ENCODE measurements around the gene MNX1. TPM values are rescaled to one million over a fixed set of nuclear protein-coding genes. Genes with fewer than 3 reads are reported as not detected.
A peak's percentile ranks its signal among the peaks of the same experiment; 100 is the strongest.

MNX1 gene
- total and polyA plus RNA-seq, 2 donors (not counting 3 experiments of a cell fraction or from before 2014, with no cell fraction given) = not detected

DNA sequence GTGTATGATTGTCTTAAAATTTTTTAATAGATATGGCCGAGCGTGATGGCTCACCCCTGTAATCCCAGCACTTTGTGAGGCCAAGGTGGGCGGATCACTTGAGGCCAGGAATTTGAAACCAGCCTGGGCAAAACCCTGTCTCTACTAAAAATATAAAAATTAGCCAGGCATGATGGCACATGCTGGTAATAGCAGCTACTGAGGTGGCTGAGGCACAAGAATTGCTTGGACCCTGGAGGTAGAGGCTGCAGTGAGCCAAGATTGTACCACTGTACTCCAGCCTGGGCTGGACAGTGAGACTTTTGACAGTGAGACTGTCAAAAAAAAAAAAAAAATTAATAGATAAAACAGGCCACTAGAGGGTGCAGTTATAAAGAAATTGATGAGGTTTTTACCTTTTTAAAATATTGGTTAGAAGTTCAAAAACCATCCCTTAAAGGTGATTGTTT, 40.5 kb downstream of the MNX1 start:
- intact Hi-C loops (cut with micrococcal nuclease) = loop anchor here (1.0 to 2.0 kb wide), 4 partner anchors 166 to 417 kb away; no protein-coding TSS in a partner anchor
- ChIA-PET CTCF (interaction anchor here (1.0 to 2.8 kb wide), 4 partner anchors 19 to 369 kb away, joined by 3 to 12 read pairs (median 4); no protein-coding TSS in a partner anchor), POLR2A (no interaction called here)
- Histone ChIP-seq H3K4me2 (ENCODE audit: insufficient read depth, low read length) (no peak overlapping the region), H4K20me1 (replicated peaks; ENCODE audit: control insufficient read depth, extremely low read depth, insufficient read depth, low read length) (no peaks in the 10 kb centered on the region), H3K27me3 (ENCODE audit: control insufficient read depth in 2 of 2, insufficient read depth in 2 of 2, low read length in 2 of 2) (no peaks in the 10 kb centered on the region), H3K4me3 (replicated peaks in 1 of 3; ENCODE audit: insufficient read depth in 1 of 3, low read depth in 1 of 3, low read length in 3 of 3) (no peak overlapping the region), H2AFZ (ENCODE audit: low read depth, low read length) (no peak overlapping the region), H3K79me2 (ENCODE audit: control insufficient read depth, insufficient read depth, low read length) (no peaks in the 10 kb centered on the region), H3K9ac (replicated peaks; ENCODE audit: extremely low read depth, insufficient read depth, low read length) (no peak overlapping the region), H3K9me1 (replicated peaks; ENCODE audit: control insufficient read depth, extremely low read depth, insufficient read depth, low read length) (no peaks in the 10 kb centered on the region), H3K27ac (ENCODE audit: insufficient read depth, low read depth, low read length) (no peak overlapping the region), H3K4me1 (ENCODE audit: control insufficient read depth, extremely low read depth, insufficient read depth, low read length) (no peaks in the 10 kb centered on the region), H3K36me3 (ENCODE audit: control insufficient read depth in 2 of 2, extremely low read depth in 1 of 2, insufficient read depth in 2 of 2, low read length in 2 of 2) (peaks cover 12 to 26% of the 10 kb centered on the region in 2 experiments), H3K9me3 (replicated peaks; ENCODE audit: control insufficient read depth, insufficient read depth, low read length) (no peaks in the 10 kb centered on the region)
- no peak for FAIRE-seq
- peak; percentile 15 for DNase-seq (ENCODE audit: low read depth, low spot score)
- TF ChIP-seq, protein P1, sequence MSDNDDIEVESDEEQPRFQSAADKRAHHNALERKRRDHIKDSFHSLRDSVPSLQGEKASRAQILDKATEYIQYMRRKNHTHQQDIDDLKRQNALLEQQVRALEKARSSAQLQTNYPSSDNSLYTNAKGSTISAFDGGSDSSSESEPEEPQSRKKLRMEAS (IDR thresholded peaks at IDR 0.05; ENCODE audit: insufficient read depth, insufficient read length) = no peak
- no peak for TF ChIP-seq FOS (IDR thresholded peaks at IDR 0.05; ENCODE audit: borderline replicate concordance, insufficient read depth, low read length)
- no peak for TF ChIP-seq EZH2 (IDR thresholded peaks at IDR 0.05; ENCODE audit: borderline replicate concordance, low read depth, low read length, severe bottlenecking)
- TF ChIP-seq, protein P2, sequence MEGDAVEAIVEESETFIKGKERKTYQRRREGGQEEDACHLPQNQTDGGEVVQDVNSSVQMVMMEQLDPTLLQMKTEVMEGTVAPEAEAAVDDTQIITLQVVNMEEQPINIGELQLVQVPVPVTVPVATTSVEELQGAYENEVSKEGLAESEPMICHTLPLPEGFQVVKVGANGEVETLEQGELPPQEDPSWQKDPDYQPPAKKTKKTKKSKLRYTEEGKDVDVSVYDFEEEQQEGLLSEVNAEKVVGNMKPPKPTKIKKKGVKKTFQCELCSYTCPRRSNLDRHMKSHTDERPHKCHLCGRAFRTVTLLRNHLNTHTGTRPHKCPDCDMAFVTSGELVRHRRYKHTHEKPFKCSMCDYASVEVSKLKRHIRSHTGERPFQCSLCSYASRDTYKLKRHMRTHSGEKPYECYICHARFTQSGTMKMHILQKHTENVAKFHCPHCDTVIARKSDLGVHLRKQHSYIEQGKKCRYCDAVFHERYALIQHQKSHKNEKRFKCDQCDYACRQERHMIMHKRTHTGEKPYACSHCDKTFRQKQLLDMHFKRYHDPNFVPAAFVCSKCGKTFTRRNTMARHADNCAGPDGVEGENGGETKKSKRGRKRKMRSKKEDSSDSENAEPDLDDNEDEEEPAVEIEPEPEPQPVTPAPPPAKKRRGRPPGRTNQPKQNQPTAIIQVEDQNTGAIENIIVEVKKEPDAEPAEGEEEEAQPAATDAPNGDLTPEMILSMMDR (IDR thresholded peaks at IDR 0.05; ENCODE audit: extremely low read depth in 1 of 2, insufficient read depth in 1 of 2, low read depth in 1 of 2, low read length in 2 of 2) = peak; percentile 20 to 22
- BruUV-seq (replicated peaks) = no TSS peak
- dilution Hi-C loops (cut with MboI; ENCODE audit: extremely low pct_ligation_motif_present, low sequenced_read_pairs) = no loop called here

DNA sequence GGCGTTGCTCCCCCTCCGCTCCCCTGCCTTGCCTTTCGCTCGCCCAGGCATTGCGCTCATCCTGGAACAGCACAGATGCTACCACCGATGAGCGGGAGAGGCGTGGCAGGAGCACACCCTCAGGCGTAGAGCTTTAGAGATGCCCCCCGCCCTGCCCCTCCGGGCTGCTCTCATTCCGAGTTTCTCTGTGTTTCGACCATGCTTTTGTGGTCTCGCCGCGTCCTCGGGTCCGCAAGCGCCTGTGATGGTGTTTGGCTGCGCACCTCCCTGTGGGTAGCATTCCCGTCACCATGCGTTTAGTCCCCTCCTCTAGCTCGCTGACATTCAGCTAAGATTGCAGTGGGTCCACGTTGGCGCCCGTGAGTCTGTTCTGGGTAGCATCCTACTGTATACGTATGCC, 42.3 kb downstream of the MNX1 start:
- H3K4me3 ChIP-seq (replicated peaks in 1 of 3; ENCODE audit: insufficient read depth in 1 of 3, low read depth in 1 of 3, low read length in 3 of 3) = no peak overlapping the region
- no peak overlapping the region for H2AFZ ChIP-seq (ENCODE audit: low read depth, low read length)
- H3K27me3 ChIP-seq (ENCODE audit: control insufficient read depth in 2 of 2, insufficient read depth in 2 of 2, low read length in 2 of 2) = no peaks in the 10 kb centered on the region
- intact Hi-C loops (cut with micrococcal nuclease) = no loop called here
- no peak overlapping the region for H3K9ac ChIP-seq (replicated peaks; ENCODE audit: extremely low read depth, insufficient read depth, low read length)
- TF ChIP-seq JUN (IDR thresholded peaks at IDR 0.05; ENCODE audit: borderline replicate concordance, insufficient read depth, insufficient read length, low read depth) (no peak), FOS (IDR thresholded peaks at IDR 0.05; ENCODE audit: borderline replicate concordance, insufficient read depth, low read length) (no peak), GATA2 (IDR thresholded peaks at IDR 0.05; ENCODE audit: insufficient read depth, insufficient read length, low read depth, low read length) (no peak), MYC (IDR thresholded peaks at IDR 0.05; ENCODE audit: low read depth, low read length) (no peak), POLR2A (IDR thresholded peaks at IDR 0.05; ENCODE audit: low read depth, low read length) (no peak), POLR2AphosphoS5 (IDR thresholded peaks at IDR 0.05; ENCODE audit: insufficient read depth, low read depth, low read length) (no peak)
- TF ChIP-seq, protein P2 (IDR thresholded peaks at IDR 0.05; ENCODE audit: extremely low read depth in 1 of 2, insufficient read depth in 1 of 2, low read depth in 1 of 2, low read length in 2 of 2) = no peak
- TF ChIP-seq, protein P1 (IDR thresholded peaks at IDR 0.05; ENCODE audit: insufficient read depth, insufficient read length) = no peak
- no peaks in the 10 kb centered on the region for H3K79me2 ChIP-seq (ENCODE audit: control insufficient read depth, insufficient read depth, low read length)
- no peaks in the 10 kb centered on the region for H3K9me3 ChIP-seq (replicated peaks; ENCODE audit: control insufficient read depth, insufficient read depth, low read length)
- H3K4me2 ChIP-seq (ENCODE audit: insufficient read depth, low read length) = no peak overlapping the region
- no peaks in the 10 kb centered on the region for H3K9me1 ChIP-seq (replicated peaks; ENCODE audit: control insufficient read depth, extremely low read depth, insufficient read depth, low read length)
- no peaks in the 10 kb centered on the region for H3K4me1 ChIP-seq (ENCODE audit: control insufficient read depth, extremely low read depth, insufficient read depth, low read length)
- POLR2A ChIA-PET = no interaction called here
- no peaks in the 10 kb centered on the region for H4K20me1 ChIP-seq (replicated peaks; ENCODE audit: control insufficient read depth, extremely low read depth, insufficient read depth, low read length)
- no peak for DNase-seq (ENCODE audit: low read depth, low spot score)
- FAIRE-seq = no peak
- CTCF ChIA-PET = interaction anchor here (1.7 to 2.8 kb wide), 2 partner anchors 17 to 371 kb away, joined by 4 to 12 read pairs; no protein-coding TSS in a partner anchor
- dilution Hi-C loops (cut with MboI; ENCODE audit: extremely low pct_ligation_motif_present, low sequenced_read_pairs) = no loop called here
- no peak overlapping the region for H3K27ac ChIP-seq (ENCODE audit: insufficient read depth, low read depth, low read length)
- BruUV-seq (replicated peaks) = no TSS peak
- peaks cover 12 to 35% of the 10 kb centered on the region in 2 experiments for H3K36me3 ChIP-seq (ENCODE audit: control insufficient read depth in 2 of 2, extremely low read depth in 1 of 2, insufficient read depth in 2 of 2, low read length in 2 of 2)

Measured in endothelial cell of umbilical vein (primary cell).